PFSK-1 (cell line): ENCODE measurements around the gene FCF1.

Source experiments
- FOXP2 ChIP-seq: optimal IDR thresholded peaks from 2 replicates; pipeline ENCODE3; 2011; ENCODE audit warnings: borderline replicate concordance, control low read depth, inconsistent platforms; ENCODE audit not compliant: insufficient read depth; ENCODE audit errors: extremely low read length, extremely low read depth
- POLR2AphosphoS5 ChIP-seq: IDR thresholded peaks from 2 replicates; pipeline ENCODE4 v1.6.1; 2012; ENCODE audit warnings: low read depth, mild to moderate bottlenecking, control low read depth, low read length, moderate library complexity
- REST ChIP-seq, 2 experiments: IDR thresholded peaks; 2 replicates each; pipeline versions ENCODE4 v1.6.1 to v1.8.0; 2011 to 2012; ENCODE audit warnings: low read depth in 2 of 2, low read length in 2 of 2, control low read depth in 1 of 2, inconsistent platforms in 1 of 2, mild to moderate bottlenecking in 1 of 2, moderate library complexity in 1 of 2; ENCODE audit not compliant: insufficient read depth in 1 of 2
- SIN3A ChIP-seq: IDR thresholded peaks from 2 replicates; pipeline ENCODE4 v1.6.1; 2012; ENCODE audit warnings: mild to moderate bottlenecking, low read length, moderate library complexity, borderline replicate concordance; ENCODE audit not compliant: insufficient read depth
- TAF1 ChIP-seq: IDR thresholded peaks from 2 replicates; pipeline ENCODE4 v1.6.1; 2012; ENCODE audit warnings: low read length, control low read depth, borderline replicate concordance; ENCODE audit not compliant: insufficient read depth

The FCF1 gene

GRCh38 chr14:74685056-74685455 lies 27.9 kb upstream of the FCF1 start:
- TF ChIP-seq SIN3A: no peak
- no peak for TF ChIP-seq TAF1
- no peak for TF ChIP-seq REST (IDR thresholded peaks at IDR 0.05; ENCODE audit: insufficient read depth in 1 of 2, low read depth in 2 of 2, low read length in 2 of 2)
- no peak for TF ChIP-seq FOXP2
- no peak for TF ChIP-seq POLR2AphosphoS5

GRCh38 chr14:74685921-74686678 lies 26.8 kb upstream of the FCF1 start:
- no peak for TF ChIP-seq FOXP2
- no peak for TF ChIP-seq SIN3A
- TF ChIP-seq TAF1: no peak
- TF ChIP-seq REST (IDR thresholded peaks at IDR 0.05; ENCODE audit: insufficient read depth in 1 of 2, low read depth in 2 of 2, low read length in 2 of 2): no peak
- no peak for TF ChIP-seq POLR2AphosphoS5

GRCh38 chr14:74691456-74691855 lies 21.5 kb upstream of the FCF1 start:
- TF ChIP-seq SIN3A (no peak), REST (IDR thresholded peaks at IDR 0.05; ENCODE audit: insufficient read depth in 1 of 2, low read depth in 2 of 2, low read length in 2 of 2) (no peak), FOXP2 (no peak), POLR2AphosphoS5 (no peak), TAF1 (no peak)

- no peak for TF ChIP-seq TAF1
- no peak for TF ChIP-seq SIN3A
- no peak for TF ChIP-seq REST (IDR thresholded peaks at IDR 0.05; ENCODE audit: insufficient read depth in 1 of 2, low read depth in 2 of 2, low read length in 2 of 2)
- TF ChIP-seq POLR2AphosphoS5: no peak
- TF ChIP-seq FOXP2: no peak
Measured at GRCh38 chr14:74693191-74693590, 19.8 kb upstream of the FCF1 start.

GRCh38 chr14:74695406-74695805 lies 17.5 kb upstream of the FCF1 start:
- TF ChIP-seq POLR2AphosphoS5 (no peak), FOXP2 (no peak), TAF1 (no peak)
